ENCODE measurements around the gene ACTR1A. TPM values are rescaled to one million over a fixed set of nuclear protein-coding genes. Genes with fewer than 3 reads are reported as not detected.

The ACTR1A gene
- total and polyA plus RNA-seq, 12 donors, result 68.1 to 154 (median 106) TPM

DNA sequence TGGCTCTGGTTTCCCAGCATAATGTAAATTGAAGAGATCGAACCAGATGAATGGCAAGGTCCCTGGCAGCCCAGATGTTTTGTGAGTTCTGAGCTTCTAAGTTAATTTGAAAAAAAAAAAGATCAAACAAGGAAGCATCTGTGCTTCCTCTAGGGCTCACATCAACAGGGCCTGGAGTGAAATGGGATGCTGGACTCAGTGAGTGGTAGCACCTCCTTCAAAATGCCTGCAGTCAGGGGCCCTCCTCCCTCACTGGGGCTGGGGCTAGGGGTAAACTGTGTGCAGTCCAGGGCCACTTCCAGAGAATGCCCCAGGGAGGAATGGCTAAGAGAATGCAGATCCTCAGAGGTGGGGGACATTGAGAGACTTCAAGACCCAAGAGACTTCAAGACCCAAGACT lies 64.1 kb downstream of the ACTR1A start:
- no peak overlapping the region for H3K4me3 ChIP-seq

DNA sequence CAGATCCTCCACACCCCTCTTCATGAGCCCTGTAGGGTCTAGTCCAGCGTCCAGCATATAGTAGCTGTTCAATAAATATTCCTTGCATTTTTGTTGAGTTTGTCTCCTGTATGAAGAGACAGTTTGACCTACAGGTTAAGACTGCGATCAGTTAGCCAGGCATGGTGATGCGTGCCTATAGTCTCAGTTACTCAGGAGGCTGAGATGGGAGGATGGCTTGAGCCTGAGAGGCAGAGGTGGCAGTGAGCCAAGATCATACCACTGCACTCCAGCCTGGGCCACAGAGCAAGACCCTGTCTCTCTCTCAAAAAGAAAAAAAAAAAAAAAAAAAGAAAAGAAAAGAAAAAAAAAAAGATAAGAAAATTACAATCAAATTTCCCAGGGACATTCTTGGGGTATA lies 65.0 kb downstream of the ACTR1A start:
- Histone ChIP-seq H3K36me3 (replicated peaks in 1 of 2) (no peaks in the 10 kb centered on the region), H3K27me3 (no peaks in the 10 kb centered on the region), H3K4me3 (no peak overlapping the region), H3K27ac (no peak overlapping the region), H3K4me1 (replicated peaks in 1 of 2) (peaks cover 0 to 3% of the 10 kb centered on the region in 2 donors), H3K9me3 (replicated peaks in 1 of 3) (no peaks in the 10 kb centered on the region)
- intact Hi-C loops (cut with DNase I), result no loop called here
- 88 to 93% (median 89%) methylated on average over 3 of the region's 3 CpGs for WGBS, 4 donors
- TF ChIP-seq POLR2A (IDR thresholded peaks at IDR 0.05), result no peak
- TF ChIP-seq, protein P1, sequence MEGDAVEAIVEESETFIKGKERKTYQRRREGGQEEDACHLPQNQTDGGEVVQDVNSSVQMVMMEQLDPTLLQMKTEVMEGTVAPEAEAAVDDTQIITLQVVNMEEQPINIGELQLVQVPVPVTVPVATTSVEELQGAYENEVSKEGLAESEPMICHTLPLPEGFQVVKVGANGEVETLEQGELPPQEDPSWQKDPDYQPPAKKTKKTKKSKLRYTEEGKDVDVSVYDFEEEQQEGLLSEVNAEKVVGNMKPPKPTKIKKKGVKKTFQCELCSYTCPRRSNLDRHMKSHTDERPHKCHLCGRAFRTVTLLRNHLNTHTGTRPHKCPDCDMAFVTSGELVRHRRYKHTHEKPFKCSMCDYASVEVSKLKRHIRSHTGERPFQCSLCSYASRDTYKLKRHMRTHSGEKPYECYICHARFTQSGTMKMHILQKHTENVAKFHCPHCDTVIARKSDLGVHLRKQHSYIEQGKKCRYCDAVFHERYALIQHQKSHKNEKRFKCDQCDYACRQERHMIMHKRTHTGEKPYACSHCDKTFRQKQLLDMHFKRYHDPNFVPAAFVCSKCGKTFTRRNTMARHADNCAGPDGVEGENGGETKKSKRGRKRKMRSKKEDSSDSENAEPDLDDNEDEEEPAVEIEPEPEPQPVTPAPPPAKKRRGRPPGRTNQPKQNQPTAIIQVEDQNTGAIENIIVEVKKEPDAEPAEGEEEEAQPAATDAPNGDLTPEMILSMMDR (IDR thresholded peaks at IDR 0.05), result no peak
- DNase-seq, result no peak

More for the DNA sequence above, 64.1 kb downstream of the ACTR1A start:
- no peak for DNase-seq
- no peak for TF ChIP-seq POLR2A (IDR thresholded peaks at IDR 0.05)
- TF ChIP-seq, protein P1 (IDR thresholded peaks at IDR 0.05), result no peak
- Histone ChIP-seq H3K4me1 (replicated peaks in 1 of 2) (peaks cover 0 to 3% of the 10 kb centered on the region in 2 donors), H3K27me3 (no peaks in the 10 kb centered on the region), H3K36me3 (replicated peaks in 1 of 2) (no peaks in the 10 kb centered on the region), H3K9me3 (replicated peaks in 1 of 3) (no peaks in the 10 kb centered on the region), H3K27ac (no peak overlapping the region)
- intact Hi-C loops (cut with DNase I), result no loop called here
- 71 to 88% (median 78%) methylated on average over 1 of the region's 1 CpG for WGBS, 4 donors

DNA sequence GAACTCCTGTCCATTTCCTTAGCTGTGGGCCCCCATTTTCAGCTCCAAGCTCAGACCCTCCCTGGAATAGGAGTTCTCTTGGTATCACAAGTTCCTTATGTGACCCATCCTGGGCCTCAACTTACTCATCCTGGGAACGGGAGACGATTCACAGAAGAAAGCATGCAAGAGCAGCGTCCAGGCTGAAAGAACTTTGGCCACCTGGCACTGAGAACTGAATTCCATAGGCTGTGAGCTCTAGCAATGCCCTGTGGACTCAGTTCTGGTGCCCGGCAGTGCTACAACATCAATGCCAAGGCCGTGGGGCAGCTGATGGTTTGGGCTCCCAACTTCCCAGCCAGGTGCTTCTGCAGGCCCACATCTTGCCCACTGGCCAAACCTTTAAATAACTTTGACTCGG lies 66.2 kb downstream of the ACTR1A start:
- no peak for DNase-seq
- no peak overlapping the region for H3K27ac ChIP-seq
- peaks cover 7 to 10% of the 10 kb centered on the region in 2 donors for H3K4me1 ChIP-seq (replicated peaks in 1 of 2)
- no peaks in the 10 kb centered on the region for H3K36me3 ChIP-seq (replicated peaks in 1 of 2)
- TF ChIP-seq POLR2A (IDR thresholded peaks at IDR 0.05), result no peak
- TF ChIP-seq, protein P1 (IDR thresholded peaks at IDR 0.05), result no peak
- no peak overlapping the region for H3K4me3 ChIP-seq
- 68 to 74% (median 72%) methylated on average over 6 of the region's 6 CpGs for WGBS, 4 donors
- H3K27me3 ChIP-seq, result no peaks in the 10 kb centered on the region
- intact Hi-C loops (cut with DNase I), result no loop called here
- H3K9me3 ChIP-seq (replicated peaks in 1 of 3), result no peaks in the 10 kb centered on the region

DNA sequence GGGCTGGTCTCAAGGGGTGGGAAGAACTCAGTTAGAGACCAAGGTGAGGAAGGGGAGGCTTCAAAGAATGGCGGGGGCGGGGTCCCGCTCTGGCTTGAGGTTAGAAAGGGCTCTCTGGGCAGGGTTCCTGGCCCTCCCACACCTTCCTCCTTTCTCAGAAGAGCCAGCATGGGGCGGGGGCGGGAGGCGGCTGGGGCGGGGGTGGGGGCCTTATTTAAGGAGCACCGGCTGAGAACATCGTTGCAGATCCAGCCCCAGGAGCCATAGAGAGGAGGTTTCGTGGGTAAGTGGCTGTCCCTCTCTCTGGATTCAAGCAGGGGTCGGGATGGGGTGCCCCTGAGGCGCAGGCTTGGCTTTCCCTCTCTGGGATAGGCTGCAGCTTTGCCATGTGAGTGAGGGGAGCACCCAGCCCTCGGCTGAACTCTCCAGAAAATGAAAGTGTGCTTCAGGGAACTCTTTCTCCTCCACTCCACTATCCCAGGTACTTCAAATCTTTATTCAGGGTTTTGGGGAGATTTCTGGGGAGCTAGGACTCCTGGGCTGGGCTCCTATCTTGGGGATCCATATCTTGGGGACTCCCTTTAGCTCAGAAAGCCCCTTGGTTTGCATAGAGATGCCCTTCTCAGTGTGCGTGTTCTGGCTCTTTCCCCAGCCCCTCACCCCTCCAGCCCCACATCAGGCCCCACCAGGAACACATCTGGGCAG lies 66.8 kb downstream of the ACTR1A start:
- intact Hi-C loops (cut with DNase I), result no loop called here
- WGBS, 4 donors, result 15 to 38% (median 24%) methylated on average over 10 to 14 of the region's 14 CpGs
- Histone ChIP-seq H3K4me1 (replicated peaks in 1 of 2) (peaks cover 8 to 12% of the 10 kb centered on the region in 2 donors), H3K4me3 (peak overlapping the region in 1 of 4 donors; percentile 33), H3K9me3 (replicated peaks in 1 of 3) (no peaks in the 10 kb centered on the region), H3K36me3 (replicated peaks in 1 of 2) (no peaks in the 10 kb centered on the region), H3K27me3 (no peaks in the 10 kb centered on the region), H3K27ac (peak overlapping the region in 1 of 5 donors; percentile 74)
- TF ChIP-seq, protein P1 (IDR thresholded peaks at IDR 0.05), result no peak
- no peak for TF ChIP-seq POLR2A (IDR thresholded peaks at IDR 0.05)
- no peak for DNase-seq

Data from adrenal gland (tissue), 12 donors.